Caki2 (cell line): ENCODE data around the gene EIF2D. TPM values are rescaled to one million over a fixed set of nuclear protein-coding genes. Genes with fewer than 3 reads are reported as not detected.

Experiments
- DNase-seq: peaks from one replicate; pipeline ENCODE4 v3.0.0-alpha.2; 2015; ENCODE audit warnings: low read depth
- in situ Hi-C: cut with HindIII; loops from 2 replicates; pipeline ENCODE4 v1.10.0; 2016; ENCODE audit warnings: low sequenced_read_pairs, low pct_unique_long_range_greater_than_20kb, mixed read lengths
- total RNA-seq: library from RNA; depleted of rRNA; stranded (reverse); fragments of >200 nt; shearing (Covaris generic); gene quantifications from 2 replicates; pipeline ENCODE4 v1.2.3, GENCODE V29; 2014; ENCODE audit warnings: low replicate concordance

The EIF2D gene
- total RNA-seq, 1 experiment from 2014 or later: 63.7 TPM

GRCh38 chr1:206558794-206559671 is 53.2 kb downstream of the EIF2D start:
- DNase-seq: no peak

GRCh38 chr1:206557636-206558473 is 54.4 kb downstream of the EIF2D start:
- DNase-seq: no peak
- in situ Hi-C loops: no loop called here

More at GRCh38 chr1:206558794-206559671, 53.2 kb downstream of the EIF2D start:
- in situ Hi-C loops: no loop called here

- DNase-seq: peak; percentile 42
- in situ Hi-C loops: no loop called here
Observed at GRCh38 chr1:206556750-206557635, 55.3 kb downstream of the EIF2D start.

- no peak for DNase-seq
- in situ Hi-C loops: no loop called here
Observed at GRCh38 chr1:206556047-206556749, 56.1 kb downstream of the EIF2D start.

GRCh38 chr1:206555473-206555935 is 56.8 kb downstream of the EIF2D start:
- no peak for DNase-seq
- in situ Hi-C loops: no loop called here

- no peak for DNase-seq
- in situ Hi-C loops: no loop called here
Observed at GRCh38 chr1:206554701-206555472, 57.4 kb downstream of the EIF2D start.

GRCh38 chr1:206554211-206554610 is 58.1 kb downstream of the EIF2D start:
- in situ Hi-C loops: no loop called here
- no peak for DNase-seq

GRCh38 chr1:206551986-206552326 is 60.3 kb downstream of the EIF2D start:
- in situ Hi-C loops: no loop called here
- no peak for DNase-seq

- DNase-seq: no peak
- in situ Hi-C loops: no loop called here
Observed at GRCh38 chr1:206551296-206551985, 60.8 kb downstream of the EIF2D start.

GRCh38 chr1:206550446-206550845 is 61.8 kb downstream of the EIF2D start:
- DNase-seq: no peak
- in situ Hi-C loops: no loop called here

- DNase-seq: no peak
- in situ Hi-C loops: no loop called here
Observed at GRCh38 chr1:206547104-206547503, 65.2 kb downstream of the EIF2D start.

GRCh38 chr1:206545351-206545750 is 66.9 kb downstream of the EIF2D start:
- DNase-seq: no peak
- in situ Hi-C loops: no loop called here

- peak; percentile 48 for DNase-seq
- in situ Hi-C loops: no loop called here
Observed at GRCh38 chr1:206544562-206545257, 67.6 kb downstream of the EIF2D start.
